ENCODE measurements around the gene SLC2A5.

DNA sequence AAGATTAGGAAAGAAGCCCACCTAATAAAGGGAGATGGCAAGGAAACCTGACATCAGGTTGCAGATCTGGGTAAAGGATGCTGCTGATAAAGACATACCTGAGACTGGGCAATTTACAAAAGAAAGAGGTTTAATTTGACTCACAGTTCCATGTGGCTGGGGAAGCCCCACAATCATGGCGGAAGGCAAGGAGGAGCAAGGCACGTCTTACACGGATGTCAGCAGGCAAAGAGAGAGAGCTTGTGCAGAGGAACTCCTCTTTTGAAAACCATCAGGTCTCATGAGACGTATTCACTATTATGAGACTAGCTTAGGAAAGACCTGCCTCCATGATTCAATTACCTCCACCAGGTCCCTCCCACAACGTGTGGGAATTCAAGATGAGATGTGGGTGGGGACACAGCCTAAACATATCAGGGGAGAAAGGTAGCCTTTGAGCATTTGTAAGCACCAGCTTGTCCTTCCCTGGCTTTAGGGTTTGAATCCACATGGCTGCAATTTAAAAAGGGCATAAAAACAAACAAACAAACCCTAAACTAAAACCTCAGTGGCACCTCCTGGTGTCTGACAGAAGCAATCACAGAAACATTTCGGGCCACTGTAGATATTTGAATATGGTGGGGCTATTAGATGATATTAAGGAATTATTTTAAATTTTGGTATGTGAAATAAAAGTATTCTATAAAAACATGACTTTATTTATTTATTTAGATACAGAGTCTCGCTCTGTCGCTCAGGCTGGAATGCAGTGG lies 76.3 kb downstream of the SLC2A5 start:
- TF ChIP-seq, protein P1, sequence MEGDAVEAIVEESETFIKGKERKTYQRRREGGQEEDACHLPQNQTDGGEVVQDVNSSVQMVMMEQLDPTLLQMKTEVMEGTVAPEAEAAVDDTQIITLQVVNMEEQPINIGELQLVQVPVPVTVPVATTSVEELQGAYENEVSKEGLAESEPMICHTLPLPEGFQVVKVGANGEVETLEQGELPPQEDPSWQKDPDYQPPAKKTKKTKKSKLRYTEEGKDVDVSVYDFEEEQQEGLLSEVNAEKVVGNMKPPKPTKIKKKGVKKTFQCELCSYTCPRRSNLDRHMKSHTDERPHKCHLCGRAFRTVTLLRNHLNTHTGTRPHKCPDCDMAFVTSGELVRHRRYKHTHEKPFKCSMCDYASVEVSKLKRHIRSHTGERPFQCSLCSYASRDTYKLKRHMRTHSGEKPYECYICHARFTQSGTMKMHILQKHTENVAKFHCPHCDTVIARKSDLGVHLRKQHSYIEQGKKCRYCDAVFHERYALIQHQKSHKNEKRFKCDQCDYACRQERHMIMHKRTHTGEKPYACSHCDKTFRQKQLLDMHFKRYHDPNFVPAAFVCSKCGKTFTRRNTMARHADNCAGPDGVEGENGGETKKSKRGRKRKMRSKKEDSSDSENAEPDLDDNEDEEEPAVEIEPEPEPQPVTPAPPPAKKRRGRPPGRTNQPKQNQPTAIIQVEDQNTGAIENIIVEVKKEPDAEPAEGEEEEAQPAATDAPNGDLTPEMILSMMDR (IDR thresholded peaks at IDR 0.05; ENCODE audit: extremely low read depth in 1 of 2, insufficient read depth in 1 of 2, low read depth in 1 of 2, low read length in 2 of 2): peak; percentile 14 to 27
- TF ChIP-seq EZH2 (IDR thresholded peaks at IDR 0.05; ENCODE audit: borderline replicate concordance, low read depth, low read length, severe bottlenecking) (no peak), POLR2A (IDR thresholded peaks at IDR 0.05; ENCODE audit: low read depth, low read length) (no peak), GATA2 (IDR thresholded peaks at IDR 0.05; ENCODE audit: insufficient read depth, insufficient read length, low read depth, low read length) (no peak), JUN (IDR thresholded peaks at IDR 0.05; ENCODE audit: borderline replicate concordance, insufficient read depth, insufficient read length, low read depth) (no peak), FOS (IDR thresholded peaks at IDR 0.05; ENCODE audit: borderline replicate concordance, insufficient read depth, low read length) (no peak), MYC (IDR thresholded peaks at IDR 0.05; ENCODE audit: low read depth, low read length) (no peak)

All from endothelial cell of umbilical vein (primary cell).